HFF-Myc (cell line): ENCODE data around the gene IFITM10.

ENCODE experiments used
- DNase-seq: peaks from one replicate; pipeline ENCODE4 v3.0.0-alpha.2; 2011; ENCODE audit warnings: low read depth; ENCODE audit errors: extremely low read depth
- H3K4me3 ChIP-seq: replicated peaks from 2 replicates; pipeline ENCODE4 v1.5.1; 2011; ENCODE audit warnings: low read depth, mild to moderate bottlenecking, control low read depth, low read length
- TF ChIP-seq, protein P1 (sequence below): IDR thresholded peaks from 2 replicates; pipeline ENCODE4 v1.5.1; 2012; ENCODE audit warnings: mild to moderate bottlenecking, low read depth, low read length, control low read depth; ENCODE audit errors: missing control alignments

IFITM10 gene

GRCh38 chr11:1781593-1781975 lies 31.2 kb upstream of the IFITM10 start:
- DNase-seq = no peak
- H3K4me3 ChIP-seq = no peak overlapping the region
- TF ChIP-seq, protein P1, sequence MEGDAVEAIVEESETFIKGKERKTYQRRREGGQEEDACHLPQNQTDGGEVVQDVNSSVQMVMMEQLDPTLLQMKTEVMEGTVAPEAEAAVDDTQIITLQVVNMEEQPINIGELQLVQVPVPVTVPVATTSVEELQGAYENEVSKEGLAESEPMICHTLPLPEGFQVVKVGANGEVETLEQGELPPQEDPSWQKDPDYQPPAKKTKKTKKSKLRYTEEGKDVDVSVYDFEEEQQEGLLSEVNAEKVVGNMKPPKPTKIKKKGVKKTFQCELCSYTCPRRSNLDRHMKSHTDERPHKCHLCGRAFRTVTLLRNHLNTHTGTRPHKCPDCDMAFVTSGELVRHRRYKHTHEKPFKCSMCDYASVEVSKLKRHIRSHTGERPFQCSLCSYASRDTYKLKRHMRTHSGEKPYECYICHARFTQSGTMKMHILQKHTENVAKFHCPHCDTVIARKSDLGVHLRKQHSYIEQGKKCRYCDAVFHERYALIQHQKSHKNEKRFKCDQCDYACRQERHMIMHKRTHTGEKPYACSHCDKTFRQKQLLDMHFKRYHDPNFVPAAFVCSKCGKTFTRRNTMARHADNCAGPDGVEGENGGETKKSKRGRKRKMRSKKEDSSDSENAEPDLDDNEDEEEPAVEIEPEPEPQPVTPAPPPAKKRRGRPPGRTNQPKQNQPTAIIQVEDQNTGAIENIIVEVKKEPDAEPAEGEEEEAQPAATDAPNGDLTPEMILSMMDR = no peak

GRCh38 chr11:1780700-1781592 lies 30.6 kb upstream of the IFITM10 start:
- no peak overlapping the region for H3K4me3 ChIP-seq
- no peak for DNase-seq
- TF ChIP-seq, protein P1 = no peak

- TF ChIP-seq, protein P1 = no peak
- H3K4me3 ChIP-seq = no peak overlapping the region
- no peak for DNase-seq
These were observed 29.7 kb upstream of the IFITM10 start for GRCh38 chr11:1779806-1780699.

- H3K4me3 ChIP-seq = no peak overlapping the region
- DNase-seq = no peak
- TF ChIP-seq, protein P1 = no peak
These were observed 28.8 kb upstream of the IFITM10 start for GRCh38 chr11:1779034-1779805.

DNA sequence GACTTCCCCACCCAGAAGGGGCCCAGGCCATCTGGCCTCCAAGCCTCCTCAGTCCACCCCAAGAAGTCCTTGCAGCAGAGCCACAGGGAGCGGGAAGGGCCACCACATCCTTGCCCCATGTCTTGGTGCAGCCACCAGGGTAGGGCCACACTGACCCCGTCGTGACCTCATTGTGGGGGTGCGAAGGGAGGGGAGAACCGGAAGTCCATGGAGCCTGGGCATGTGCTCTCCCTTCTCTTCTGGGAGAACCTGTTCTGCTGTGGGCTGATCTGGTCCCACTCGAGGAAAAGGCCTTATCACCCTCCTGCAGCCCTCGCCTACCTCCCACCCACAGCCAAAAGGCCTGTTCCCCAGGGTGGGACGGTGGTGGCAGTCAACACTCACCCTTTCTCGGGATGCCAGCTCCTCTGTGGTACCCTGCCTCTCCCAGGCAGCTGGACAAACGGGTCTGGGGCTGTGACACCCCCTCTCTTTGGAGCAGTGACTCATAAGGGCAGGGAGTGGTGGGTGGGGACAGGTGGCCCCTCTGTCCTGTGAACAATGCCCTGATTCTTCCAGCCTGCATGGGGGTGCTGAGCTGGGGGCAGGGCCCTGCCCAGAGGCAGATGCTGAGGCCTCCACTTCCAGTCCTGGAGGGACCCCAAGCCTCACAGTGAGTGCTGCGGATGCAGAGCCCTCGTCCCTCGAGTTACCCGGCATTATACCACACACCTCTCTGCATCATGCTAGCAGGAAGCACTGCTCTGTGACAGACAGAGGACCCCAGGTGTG lies 27.9 kb upstream of the IFITM10 start:
- no peak for DNase-seq
- TF ChIP-seq, protein P1 = no peak
- H3K4me3 ChIP-seq = no peak overlapping the region

DNA sequence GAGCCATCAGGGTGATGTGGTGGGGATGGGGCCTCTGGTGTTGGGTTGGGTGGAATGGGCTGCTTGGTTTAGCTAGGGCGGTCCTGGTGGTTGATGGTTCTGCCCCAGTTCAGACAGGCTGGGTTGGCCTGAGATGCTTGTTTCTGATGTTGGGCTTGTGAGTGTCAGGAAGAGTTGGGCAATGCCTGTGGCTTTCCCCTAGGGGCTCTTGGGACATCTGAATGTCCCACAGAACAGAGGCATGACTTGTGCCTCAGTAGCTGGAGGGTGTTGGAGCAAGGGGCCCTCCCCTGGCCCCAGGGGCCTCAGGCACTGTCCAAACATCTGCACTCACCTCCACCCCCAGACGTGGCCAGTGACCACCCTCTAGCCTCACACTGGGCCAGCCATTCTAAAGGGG lies 27.3 kb upstream of the IFITM10 start:
- no peak for DNase-seq
- H3K4me3 ChIP-seq = no peak overlapping the region
- TF ChIP-seq, protein P1 = no peak
